Sigmoid colon (tissue), 3 donors: Measurements from ENCODE around the gene OR2A7.
"Not testable (repeated sequence)": the region's sequence is repeated elsewhere in the genome, so short reads cannot be mapped to it uniquely, and the experiment has no call there.

Experiments used
- POLR2A ChIP-seq, 2 donors: fragments of 450-650 bp; IDR thresholded peaks; one replicate each; pipeline ENCODE4 v1.6.1; 2016; ENCODE audit warnings: antibody characterized with exemption in 2 of 2, mild to moderate bottlenecking in 2 of 2, moderate library complexity in 2 of 2
- TF ChIP-seq, protein P1 (sequence below), 4 experiments: fragments of 450-650 bp in 3 of 4; fragments of 200-600 bp in 1 of 4; IDR thresholded peaks; one replicate each; pipeline ENCODE4 v1.5.1; 2016 to 2019; ENCODE audit warnings: antibody characterized with exemption in 4 of 4, mild to moderate bottlenecking in 3 of 4, moderate library complexity in 2 of 4

DNA sequence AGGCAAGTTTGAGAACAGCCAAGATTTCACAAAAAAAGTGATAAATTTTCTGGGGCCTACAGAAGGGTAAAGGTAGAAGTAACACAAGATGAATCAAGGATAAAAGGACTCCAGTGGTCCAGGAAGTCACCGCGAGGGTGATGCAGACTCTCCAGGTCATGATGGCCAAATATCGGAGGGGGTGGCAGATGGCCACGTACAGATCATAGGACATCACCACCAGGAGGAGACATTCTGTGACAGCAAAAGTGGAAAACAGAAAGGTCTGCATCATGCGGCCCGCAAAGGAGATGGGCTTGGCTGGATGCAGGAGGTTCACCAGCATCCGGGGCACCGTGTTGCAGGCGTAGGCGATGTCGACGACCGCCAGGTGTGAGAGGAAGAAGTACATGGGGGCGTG is 5.5 kb downstream of the OR2A7 start:
- TF ChIP-seq, protein P1, sequence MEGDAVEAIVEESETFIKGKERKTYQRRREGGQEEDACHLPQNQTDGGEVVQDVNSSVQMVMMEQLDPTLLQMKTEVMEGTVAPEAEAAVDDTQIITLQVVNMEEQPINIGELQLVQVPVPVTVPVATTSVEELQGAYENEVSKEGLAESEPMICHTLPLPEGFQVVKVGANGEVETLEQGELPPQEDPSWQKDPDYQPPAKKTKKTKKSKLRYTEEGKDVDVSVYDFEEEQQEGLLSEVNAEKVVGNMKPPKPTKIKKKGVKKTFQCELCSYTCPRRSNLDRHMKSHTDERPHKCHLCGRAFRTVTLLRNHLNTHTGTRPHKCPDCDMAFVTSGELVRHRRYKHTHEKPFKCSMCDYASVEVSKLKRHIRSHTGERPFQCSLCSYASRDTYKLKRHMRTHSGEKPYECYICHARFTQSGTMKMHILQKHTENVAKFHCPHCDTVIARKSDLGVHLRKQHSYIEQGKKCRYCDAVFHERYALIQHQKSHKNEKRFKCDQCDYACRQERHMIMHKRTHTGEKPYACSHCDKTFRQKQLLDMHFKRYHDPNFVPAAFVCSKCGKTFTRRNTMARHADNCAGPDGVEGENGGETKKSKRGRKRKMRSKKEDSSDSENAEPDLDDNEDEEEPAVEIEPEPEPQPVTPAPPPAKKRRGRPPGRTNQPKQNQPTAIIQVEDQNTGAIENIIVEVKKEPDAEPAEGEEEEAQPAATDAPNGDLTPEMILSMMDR (IDR thresholded peaks at IDR 0.05), result not testable (repeated sequence)
- not testable (repeated sequence) for TF ChIP-seq POLR2A (IDR thresholded peaks at IDR 0.05)
